DOHH2 (cell line): ENCODE results near the gene EFCAB12.
"Not testable (repeated sequence)": the region's sequence is repeated elsewhere in the genome, so short reads cannot be mapped to it uniquely, and the experiment has no call there.

Experiments used
- H3F3A ChIP-seq: fragments of 200-600 bp; sonication (generic), shearing (Covaris generic); 2 replicates; pipeline ENCODE4 v1.6.0; 2016; ENCODE audit warnings: antibody characterized with exemption, mild to moderate bottlenecking; ENCODE audit not compliant: control insufficient read depth, insufficient read depth
- H3K27ac ChIP-seq: fragments of 200-600 bp; sonication (generic); 2 replicates; pipeline ENCODE4 v1.5.1; 2014; ENCODE audit warnings: low read depth, mild to moderate bottlenecking, low read length, moderate library complexity
- H3K27me3 ChIP-seq: fragments of 200-600 bp; sonication (generic); 2 replicates; pipeline ENCODE4 v1.6.1; 2014; ENCODE audit warnings: mild to moderate bottlenecking, low read length, mixed read lengths; ENCODE audit not compliant: control insufficient read depth
- H3K36me3 ChIP-seq: fragments of 200-600 bp; sonication (generic); 2 replicates; pipeline ENCODE4 v1.6.1; 2014; ENCODE audit warnings: mild to moderate bottlenecking, low read length, moderate library complexity, mixed read lengths; ENCODE audit not compliant: control insufficient read depth
- H3K4me1 ChIP-seq: fragments of 200-600 bp; sonication (generic); 2 replicates; pipeline ENCODE4 v1.6.1; 2014; ENCODE audit warnings: mild to moderate bottlenecking, low read length, mixed read lengths; ENCODE audit not compliant: control insufficient read depth
- H3K4me2 ChIP-seq: fragments of 200-600 bp; sonication (generic); 2 replicates; pipeline ENCODE4 v1.6.0; 2014; ENCODE audit warnings: mild to moderate bottlenecking, low read length, moderate library complexity
- H3K4me3 ChIP-seq: fragments of 200-600 bp; sonication (generic); 2 replicates; pipeline ENCODE4 v1.5.1; 2014; ENCODE audit warnings: mild to moderate bottlenecking, low read length, mixed read lengths
- H3K79me2 ChIP-seq: fragments of 200-600 bp; sonication (generic); 2 replicates; pipeline ENCODE4 v1.6.1; 2014; ENCODE audit warnings: mild to moderate bottlenecking, low read length, mixed read lengths; ENCODE audit not compliant: control insufficient read depth
- H3K9me2 ChIP-seq: fragments of 200-600 bp; sonication (generic); replicated peaks from 2 replicates; pipeline ENCODE4 v1.6.1; 2014; ENCODE audit warnings: mild to moderate bottlenecking, low read length, mixed read lengths; ENCODE audit not compliant: control insufficient read depth
- H3K9me3 ChIP-seq: fragments of 200-600 bp; sonication (generic); 2 replicates; pipeline ENCODE4 v1.6.1; 2014; ENCODE audit warnings: antibody characterized with exemption, low read length, mixed read lengths; ENCODE audit not compliant: control insufficient read depth, insufficient read depth
- H4K20me1 ChIP-seq: fragments of 200-600 bp; sonication (generic); 2 replicates; pipeline ENCODE4 v1.6.0; 2014; ENCODE audit warnings: low read depth, mild to moderate bottlenecking, antibody characterized with exemption, low read length, moderate library complexity; ENCODE audit not compliant: control insufficient read depth, insufficient read depth
- EZH2phosphoT487 ChIP-seq: fragments of 200-600 bp; sonication (generic); IDR thresholded peaks from 2 replicates; pipeline ENCODE4 v1.6.1; 2017; ENCODE audit warnings: borderline replicate concordance, mild to moderate bottlenecking, antibody characterized with exemption, low read length, moderate library complexity, mixed read lengths
- TF ChIP-seq, protein P1 (sequence below): fragments of 200-600 bp; sonication (generic); IDR thresholded peaks from one replicate; pipeline ENCODE4 v1.5.1; 2014; ENCODE audit warnings: antibody characterized with exemption, mild to moderate bottlenecking, low read depth, low read length; ENCODE audit not compliant: poor library complexity, severe bottlenecking

The EFCAB12 gene

DNA sequence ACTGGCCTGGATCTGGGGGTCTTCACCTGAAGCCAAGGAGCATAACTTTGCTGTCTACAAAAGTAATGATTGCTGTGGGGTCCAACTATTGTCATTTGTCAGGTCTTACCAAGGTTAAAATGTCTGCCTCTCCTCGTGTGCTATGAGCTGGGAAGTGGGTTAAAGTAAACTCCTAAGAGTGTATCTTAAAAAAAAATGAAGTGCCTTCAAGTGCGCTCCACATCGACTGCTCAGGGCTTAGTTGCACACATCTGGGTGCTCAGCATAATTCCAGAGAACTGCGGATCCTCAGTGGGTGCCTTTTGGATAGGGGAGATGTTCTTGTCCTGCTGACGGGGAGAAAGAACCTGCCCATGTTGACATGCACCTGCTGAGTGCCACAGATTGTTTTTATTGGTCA lies 40.9 kb downstream of the EFCAB12 start:
- Histone ChIP-seq H3K36me3 (peaks cover 42% of the 10 kb centered on the region), H3F3A (0 out of 2 replicates have a peak, but pooled peaks cover 3% of the 10 kb centered on the region), H3K27me3 (no peaks in the 10 kb centered on the region), H3K4me3 (no peak overlapping the region), H3K9me3 (no peaks in the 10 kb centered on the region), H3K79me2 (no peaks in the 10 kb centered on the region), H3K27ac (no peak overlapping the region), H3K4me1 (peaks cover 4% of the 10 kb centered on the region), H4K20me1 (no peaks in the 10 kb centered on the region), H3K9me2 (no peaks in the 10 kb centered on the region), H3K4me2 (no peak overlapping the region)
- TF ChIP-seq, protein P1, sequence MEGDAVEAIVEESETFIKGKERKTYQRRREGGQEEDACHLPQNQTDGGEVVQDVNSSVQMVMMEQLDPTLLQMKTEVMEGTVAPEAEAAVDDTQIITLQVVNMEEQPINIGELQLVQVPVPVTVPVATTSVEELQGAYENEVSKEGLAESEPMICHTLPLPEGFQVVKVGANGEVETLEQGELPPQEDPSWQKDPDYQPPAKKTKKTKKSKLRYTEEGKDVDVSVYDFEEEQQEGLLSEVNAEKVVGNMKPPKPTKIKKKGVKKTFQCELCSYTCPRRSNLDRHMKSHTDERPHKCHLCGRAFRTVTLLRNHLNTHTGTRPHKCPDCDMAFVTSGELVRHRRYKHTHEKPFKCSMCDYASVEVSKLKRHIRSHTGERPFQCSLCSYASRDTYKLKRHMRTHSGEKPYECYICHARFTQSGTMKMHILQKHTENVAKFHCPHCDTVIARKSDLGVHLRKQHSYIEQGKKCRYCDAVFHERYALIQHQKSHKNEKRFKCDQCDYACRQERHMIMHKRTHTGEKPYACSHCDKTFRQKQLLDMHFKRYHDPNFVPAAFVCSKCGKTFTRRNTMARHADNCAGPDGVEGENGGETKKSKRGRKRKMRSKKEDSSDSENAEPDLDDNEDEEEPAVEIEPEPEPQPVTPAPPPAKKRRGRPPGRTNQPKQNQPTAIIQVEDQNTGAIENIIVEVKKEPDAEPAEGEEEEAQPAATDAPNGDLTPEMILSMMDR: no peak
- TF ChIP-seq EZH2phosphoT487: no peak

DNA sequence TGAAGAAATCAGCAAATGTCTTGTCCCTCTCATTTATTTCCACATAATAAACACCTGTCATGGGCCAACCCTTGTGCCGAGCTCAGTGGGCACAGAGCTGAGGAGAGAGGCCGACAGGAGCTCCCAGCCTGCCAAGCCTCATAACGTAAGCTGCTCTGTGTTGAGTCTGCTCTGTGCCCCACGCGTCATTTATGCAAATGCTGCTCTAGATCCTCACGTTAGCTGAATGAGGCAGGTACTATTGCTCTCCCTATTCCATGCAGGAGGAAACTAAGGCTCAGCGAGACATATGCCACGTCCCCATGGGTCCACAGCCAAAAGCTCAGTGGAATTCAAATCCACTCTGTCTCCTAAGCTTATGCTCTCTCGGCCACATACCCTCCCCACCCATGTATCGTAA lies 41.5 kb downstream of the EFCAB12 start:
- TF ChIP-seq, protein P1: no peak
- no peak for TF ChIP-seq EZH2phosphoT487
- no peak overlapping the region for H3K4me2 ChIP-seq
- 0 out of 2 replicates have a peak, but pooled peaks cover 3% of the 10 kb centered on the region for H3F3A ChIP-seq
- H3K36me3 ChIP-seq: peaks cover 39% of the 10 kb centered on the region
- no peaks in the 10 kb centered on the region for H3K9me3 ChIP-seq
- H4K20me1 ChIP-seq: no peaks in the 10 kb centered on the region
- no peak overlapping the region for H3K27ac ChIP-seq
- no peaks in the 10 kb centered on the region for H3K79me2 ChIP-seq
- no peaks in the 10 kb centered on the region for H3K9me2 ChIP-seq
- H3K4me1 ChIP-seq: peaks cover 4% of the 10 kb centered on the region
- no peaks in the 10 kb centered on the region for H3K27me3 ChIP-seq
- H3K4me3 ChIP-seq: no peak overlapping the region

DNA sequence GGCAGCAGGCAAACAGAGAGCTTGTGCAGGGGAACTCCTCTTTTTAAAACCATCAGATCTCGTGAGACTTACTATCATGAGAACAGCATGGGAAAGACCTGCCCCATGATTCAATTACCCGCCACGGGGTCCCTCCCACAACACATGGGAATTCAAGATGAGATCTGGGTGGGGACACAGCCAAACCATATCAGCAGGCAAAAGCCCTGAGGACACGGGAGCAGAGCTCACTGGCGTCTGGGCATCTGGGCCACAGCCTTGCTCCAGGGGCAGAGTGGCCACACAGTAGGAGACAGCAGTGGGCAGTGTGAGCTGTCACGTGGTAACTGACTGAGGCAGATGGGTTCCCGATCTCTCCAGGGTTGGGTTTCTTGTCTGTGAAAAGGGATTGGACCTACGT lies 42.9 kb downstream of the EFCAB12 start:
- H3K27ac ChIP-seq, H3K9me3 ChIP-seq, H3K4me2 ChIP-seq, H3K4me1 ChIP-seq, H3K79me2 ChIP-seq, H3F3A ChIP-seq, H4K20me1 ChIP-seq, H3K9me2 ChIP-seq, H3K27me3 ChIP-seq, H3K4me3 ChIP-seq: not testable (repeated sequence)
- H3K36me3 ChIP-seq: peaks cover 28% of the 10 kb centered on the region

DNA sequence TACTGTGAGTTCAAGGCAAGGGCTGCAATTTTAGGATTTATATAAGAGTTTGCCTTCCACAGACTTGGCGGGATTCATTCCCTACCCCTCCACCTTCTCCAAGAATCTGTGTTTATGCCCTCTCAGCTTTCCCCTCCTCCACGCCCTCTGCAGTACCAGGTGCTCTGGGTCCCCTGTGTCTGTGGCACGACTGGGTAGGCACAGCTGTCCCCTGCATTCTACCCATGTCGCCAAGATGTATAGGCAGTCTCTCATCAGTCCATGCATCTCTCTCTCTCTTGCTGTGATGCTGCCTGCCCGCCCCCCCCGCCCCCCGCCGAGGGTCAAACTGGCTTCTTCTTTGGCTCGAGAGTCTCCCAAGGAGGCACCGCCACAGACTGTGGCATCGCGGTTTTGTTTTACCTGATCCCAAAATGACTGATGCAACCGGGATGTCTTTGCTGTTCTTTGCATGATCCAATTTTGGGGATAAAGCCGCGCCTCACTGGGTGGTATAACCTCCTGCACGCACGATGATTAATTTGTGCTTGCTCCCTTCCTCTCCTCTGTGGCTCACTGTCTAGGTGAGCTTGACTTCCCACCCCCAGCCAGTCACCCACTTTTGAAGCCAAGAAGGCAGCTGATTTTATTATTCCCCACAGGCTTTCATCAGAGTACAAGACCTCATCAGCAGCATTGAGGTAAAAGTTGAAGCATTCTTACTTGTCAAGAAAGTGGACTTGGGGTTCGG lies 43.7 kb downstream of the EFCAB12 start:
- H3K36me3 ChIP-seq: peaks cover 24% of the 10 kb centered on the region
- H3K4me1 ChIP-seq: peaks cover 4% of the 10 kb centered on the region
- no peak for TF ChIP-seq EZH2phosphoT487
- TF ChIP-seq, protein P1: no peak
- no peaks in the 10 kb centered on the region for H3K27me3 ChIP-seq
- 0 out of 2 replicates have a peak, but pooled peaks cover 3% of the 10 kb centered on the region for H3F3A ChIP-seq
- H3K4me2 ChIP-seq: no peak overlapping the region
- H3K79me2 ChIP-seq: no peaks in the 10 kb centered on the region
- no peaks in the 10 kb centered on the region for H4K20me1 ChIP-seq
- no peak overlapping the region for H3K27ac ChIP-seq
- H3K9me3 ChIP-seq: peaks cover 3% of the 10 kb centered on the region; the same call in 1 of the 2 replicates
- no peaks in the 10 kb centered on the region for H3K9me2 ChIP-seq
- H3K4me3 ChIP-seq: no peak overlapping the region

DNA sequence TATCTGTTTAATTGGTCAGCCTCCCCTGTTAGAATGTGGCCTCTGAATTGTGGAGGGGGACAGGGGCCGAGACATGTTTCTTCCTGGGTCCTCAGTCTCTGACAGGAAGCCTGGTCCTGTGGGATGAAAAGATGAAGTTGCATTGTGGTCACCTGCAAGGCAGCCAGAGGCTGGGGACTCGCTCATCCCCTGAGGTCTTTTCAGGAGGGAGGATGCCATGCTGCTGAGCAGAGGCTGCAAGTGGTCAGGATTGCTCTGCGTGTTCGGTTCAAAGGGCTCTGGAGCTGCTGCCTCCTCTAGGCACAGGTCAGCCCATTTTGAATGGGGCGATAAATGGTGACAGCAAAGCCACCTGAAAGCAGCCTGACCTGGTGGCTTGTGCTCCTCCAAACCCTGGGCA lies 44.3 kb downstream of the EFCAB12 start:
- H3F3A ChIP-seq, H3K4me1 ChIP-seq, H3K9me2 ChIP-seq, H3K9me3 ChIP-seq, H3K4me3 ChIP-seq, H3K79me2 ChIP-seq, H3K4me2 ChIP-seq, H3K27ac ChIP-seq, H3K27me3 ChIP-seq, H4K20me1 ChIP-seq: not testable (repeated sequence)
- peaks cover 18% of the 10 kb centered on the region for H3K36me3 ChIP-seq
